ENCODE results near the gene EPO. TPM values are rescaled to one million over a fixed set of nuclear protein-coding genes. Genes with fewer than 3 reads are reported as not detected.
"Not testable (repeated sequence)": the region's sequence is repeated elsewhere in the genome, so short reads cannot be mapped to it uniquely, and the experiment has no call there.

Gene EPO
- total RNA-seq, 1 donor from 2014 or later = not detected

DNA sequence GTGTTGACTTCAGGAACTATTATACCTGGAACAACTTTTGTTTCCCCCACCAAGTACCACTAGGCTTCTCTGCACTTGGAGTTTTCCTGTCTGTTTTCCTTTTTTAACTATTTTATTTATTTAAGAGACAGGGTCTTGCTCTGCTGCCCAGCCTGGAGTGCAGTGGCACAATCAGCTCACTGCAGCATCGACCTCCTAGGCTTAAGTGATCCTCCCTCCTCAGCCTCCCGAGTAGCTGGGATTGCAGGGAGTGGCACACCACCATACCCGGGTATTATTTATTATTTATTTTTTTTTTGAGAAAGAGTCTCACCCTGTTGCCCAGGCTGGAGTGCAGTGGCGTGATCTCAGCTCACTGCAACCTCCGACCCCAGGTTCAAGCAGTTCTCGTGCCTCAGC is 24.1 kb upstream of the EPO start:
- ATAC-seq = no peak
- no peak for DNase-seq
- intact Hi-C loops (cut with micrococcal nuclease) = no loop called here

DNA sequence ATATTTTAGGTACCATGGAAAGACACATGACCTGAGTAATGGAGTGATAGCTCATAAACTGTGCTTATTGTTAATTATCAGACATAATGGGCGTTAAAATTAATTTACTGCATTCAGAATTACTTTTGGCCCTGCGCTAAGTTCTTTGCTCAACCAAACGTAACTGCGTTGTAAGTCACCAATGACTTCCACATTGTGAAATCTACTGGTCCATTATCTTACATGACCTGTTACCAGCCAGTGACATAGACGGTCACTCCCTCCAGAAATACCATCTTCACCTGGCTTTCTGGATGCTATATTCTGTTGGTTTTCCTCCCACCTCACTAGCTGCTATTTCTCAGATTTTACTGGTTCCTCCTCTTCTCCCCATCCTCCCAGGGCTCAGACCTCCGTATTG is 21.2 kb upstream of the EPO start:
- DNase-seq (no peak), ATAC-seq (no peak)
- intact Hi-C loops (cut with micrococcal nuclease) = no loop called here

DNA sequence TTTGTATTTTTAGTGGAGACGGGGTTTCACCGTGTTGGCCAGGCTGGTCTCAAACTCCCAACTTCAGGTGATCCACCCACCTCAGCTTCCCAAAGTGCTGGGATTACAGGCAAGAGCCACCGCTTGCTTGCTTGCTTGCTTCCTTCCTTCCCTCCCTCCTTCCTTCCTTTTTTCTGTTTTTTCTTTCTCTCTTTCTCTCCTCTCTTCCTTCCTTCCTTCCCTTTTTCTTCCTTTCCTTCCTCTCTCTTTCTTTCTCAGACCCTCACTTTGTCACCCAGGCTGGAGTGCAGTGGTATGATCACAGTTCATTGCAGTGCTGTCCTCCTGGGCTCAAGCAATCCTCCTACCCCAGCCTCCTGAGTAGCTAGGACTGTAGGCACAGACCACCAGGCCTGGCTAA is 19.2 kb upstream of the EPO start:
- ATAC-seq = not testable (repeated sequence)
- intact Hi-C loops (cut with micrococcal nuclease) = loop anchor here (10.0 kb wide), 1 partner anchor 154 kb away; the partner anchor contains the start of gene SLC12A9

DNA sequence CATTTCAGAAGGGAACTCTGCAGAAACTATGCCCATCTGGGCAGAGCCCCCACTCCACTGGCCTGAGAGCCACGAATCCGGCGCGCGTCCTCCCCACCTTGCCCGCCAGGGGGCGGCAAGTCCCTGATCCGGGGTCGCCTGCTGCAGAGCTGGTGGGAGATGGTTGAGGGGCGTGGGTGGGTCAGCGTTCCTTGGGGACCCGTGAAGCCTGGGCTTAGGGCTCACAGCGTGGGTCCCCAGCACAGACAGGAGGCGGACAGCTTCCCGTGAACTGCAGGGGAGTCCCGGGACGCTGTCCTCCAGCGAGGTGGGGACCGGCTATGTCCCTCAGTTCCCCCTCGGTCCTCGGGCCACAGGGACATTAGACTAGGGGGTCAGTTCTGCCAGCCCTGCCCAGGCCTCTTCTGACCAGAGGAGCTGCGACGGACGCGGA is 14.9 kb upstream of the EPO start:
- intact Hi-C loops (cut with micrococcal nuclease) = loop anchor here (10.0 kb wide), 1 partner anchor 149 kb away; the partner anchor contains the start of gene SLC12A9

More for the DNA sequence above, 19.2 kb upstream of the EPO start:
- not testable (repeated sequence) for DNase-seq

DNA sequence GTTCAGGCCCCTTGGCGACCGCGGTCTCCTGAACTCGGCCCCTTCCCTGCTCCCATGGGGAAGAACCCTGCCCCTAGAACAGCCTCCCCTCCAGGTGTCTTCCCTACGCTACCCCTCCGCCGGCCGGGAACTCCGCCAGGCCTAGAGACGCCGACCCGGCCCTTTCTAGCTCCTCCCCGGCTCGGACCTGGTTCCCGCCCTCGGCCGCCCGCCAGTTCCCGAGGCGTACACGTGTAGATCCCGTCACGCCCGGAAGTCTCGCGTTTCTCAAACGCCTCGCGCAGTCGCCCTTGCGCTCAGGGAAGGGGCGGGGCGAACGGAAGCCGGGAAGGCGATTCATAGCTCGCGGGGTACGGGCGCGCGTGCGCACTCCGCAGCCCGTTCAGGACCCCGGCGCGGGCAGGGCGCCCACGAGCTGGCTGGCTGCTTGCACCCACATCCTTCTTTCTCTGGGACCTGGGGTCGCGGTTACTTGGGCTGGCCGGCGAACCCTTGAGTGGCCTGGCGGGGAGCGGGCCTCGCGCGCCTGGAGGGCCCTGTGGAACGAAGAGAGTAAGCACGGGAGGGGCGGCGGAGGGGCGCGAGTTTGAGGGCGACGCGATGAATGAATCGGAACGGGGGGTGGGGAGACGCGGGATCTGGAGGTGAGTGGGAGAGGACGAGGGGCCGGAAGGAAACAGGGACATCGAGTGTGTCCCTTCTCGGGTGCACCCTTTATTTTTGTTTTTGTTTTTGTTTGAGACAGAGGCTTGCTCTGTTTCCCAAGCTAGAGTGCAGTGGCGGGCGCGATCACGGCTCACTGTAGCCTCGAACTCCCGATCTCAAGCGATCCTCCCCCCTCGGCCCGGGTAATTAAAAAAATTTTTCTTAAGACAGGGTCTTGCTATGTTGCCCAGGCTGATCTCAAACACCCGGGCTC is 14.3 kb upstream of the EPO start, which contains the start of gene POP7:
POP7 (plus strand) TSS at position 369 of the 919 bp plus-strand sequence. CDS start 710 bp downstream, outside the sequence.
- intact Hi-C loops (cut with micrococcal nuclease) = loop anchor here (10.0 kb wide), 1 partner anchor 149 kb away; the partner anchor contains the start of gene SLC12A9
- ATAC-seq (peak; percentile 97), DNase-seq (peak; percentile 100)

More for the DNA sequence above, 14.9 kb upstream of the EPO start:
- ATAC-seq (peak; percentile 79), DNase-seq (peak; percentile 88)

DNA sequence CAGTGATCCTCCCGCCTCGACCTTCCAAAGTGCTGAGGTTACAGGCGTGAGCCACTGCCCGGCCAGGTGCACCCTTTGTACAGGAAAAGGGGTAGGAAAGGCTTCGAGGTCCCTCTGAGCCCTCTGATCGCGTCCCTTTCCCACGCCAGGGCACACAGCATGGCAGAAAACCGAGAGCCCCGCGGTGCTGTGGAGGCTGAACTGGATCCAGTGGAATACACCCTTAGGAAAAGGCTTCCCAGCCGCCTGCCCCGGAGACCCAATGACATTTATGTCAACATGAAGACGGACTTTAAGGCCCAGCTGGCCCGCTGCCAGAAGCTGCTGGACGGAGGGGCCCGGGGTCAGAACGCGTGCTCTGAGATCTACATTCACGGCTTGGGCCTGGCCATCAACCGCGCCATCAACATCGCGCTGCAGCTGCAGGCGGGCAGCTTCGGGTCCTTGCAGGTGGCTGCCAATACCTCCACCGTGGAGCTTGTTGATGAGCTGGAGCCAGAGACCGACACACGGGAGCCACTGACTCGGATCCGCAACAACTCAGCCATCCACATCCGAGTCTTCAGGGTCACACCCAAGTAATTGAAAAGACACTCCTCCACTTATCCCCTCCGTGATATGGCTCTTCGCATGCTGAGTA is 13.5 kb upstream of the EPO start:
- intact Hi-C loops (cut with micrococcal nuclease) = loop anchor here (10.0 kb wide), 1 partner anchor 148 kb away; the partner anchor contains the start of gene SLC12A9
- no peak for ATAC-seq
- DNase-seq = peak; percentile 56

DNA sequence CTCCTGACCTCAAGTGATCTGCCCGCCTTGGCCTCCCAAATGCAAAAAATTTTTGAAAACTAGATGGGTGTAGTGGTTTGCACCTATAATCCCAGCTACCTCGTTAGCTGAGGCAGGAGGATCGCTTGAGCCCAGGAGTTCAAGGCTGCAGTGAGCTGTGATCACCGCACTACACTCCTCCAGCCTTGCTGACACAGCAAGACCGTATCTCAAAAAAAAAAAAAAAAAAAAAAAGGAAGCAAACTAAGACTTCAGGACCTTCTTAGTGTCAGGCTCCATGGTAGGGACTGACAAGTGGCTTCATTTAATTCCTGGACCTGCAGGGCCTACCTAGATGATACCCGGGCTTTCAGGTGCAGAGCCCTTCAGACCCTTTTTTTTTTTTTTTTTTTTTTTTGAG is 11.9 kb upstream of the EPO start:
- no peak for ATAC-seq
- intact Hi-C loops (cut with micrococcal nuclease) = loop anchor here (10.0 kb wide), 1 partner anchor 146 kb away; the partner anchor contains the start of gene SLC12A9
- no peak for DNase-seq

DNA sequence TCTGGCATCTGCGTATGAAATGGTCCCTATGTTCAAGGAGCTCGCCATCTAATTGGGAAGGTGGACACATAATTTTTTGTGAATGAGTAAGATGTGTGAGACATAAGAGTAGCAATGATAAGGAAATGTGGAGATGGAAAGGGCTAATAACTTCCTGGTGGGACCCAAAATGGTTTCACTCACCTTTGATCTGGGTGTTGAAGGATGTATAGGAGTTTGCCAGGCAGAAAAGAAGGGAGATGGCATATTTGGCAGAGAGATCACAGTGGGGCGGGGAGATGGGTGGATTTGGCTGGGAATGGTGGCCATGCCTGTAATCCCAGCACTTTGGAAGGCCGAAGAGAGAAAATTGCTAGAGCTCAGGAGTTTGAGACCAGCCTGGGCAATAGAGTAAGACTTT is 9.8 kb upstream of the EPO start:
- DNase-seq = no peak
- no peak for ATAC-seq
- intact Hi-C loops (cut with micrococcal nuclease) = no loop called here

DNA sequence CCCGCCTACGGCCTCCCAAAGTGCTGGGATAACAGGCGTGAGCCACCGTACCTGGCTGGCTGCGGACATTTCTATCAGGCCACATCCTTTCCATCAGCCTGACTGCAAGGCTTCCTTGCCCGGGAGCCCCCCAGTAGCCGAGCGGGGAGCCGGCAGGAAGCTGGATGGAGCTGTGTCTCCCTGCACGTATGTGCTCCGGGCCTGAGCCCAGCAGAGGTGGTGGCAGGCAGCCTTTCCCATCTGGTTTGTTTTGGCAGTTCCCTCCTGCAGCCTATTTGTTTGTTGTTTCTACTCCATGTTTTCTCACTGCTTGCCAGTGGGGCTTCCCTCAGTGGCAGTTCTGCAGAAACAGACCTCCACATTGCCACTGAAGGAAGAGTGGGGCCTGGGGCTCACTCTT is 8.9 kb upstream of the EPO start:
- intact Hi-C loops (cut with micrococcal nuclease) = no loop called here
- ATAC-seq = no peak
- no peak for DNase-seq

DNA sequence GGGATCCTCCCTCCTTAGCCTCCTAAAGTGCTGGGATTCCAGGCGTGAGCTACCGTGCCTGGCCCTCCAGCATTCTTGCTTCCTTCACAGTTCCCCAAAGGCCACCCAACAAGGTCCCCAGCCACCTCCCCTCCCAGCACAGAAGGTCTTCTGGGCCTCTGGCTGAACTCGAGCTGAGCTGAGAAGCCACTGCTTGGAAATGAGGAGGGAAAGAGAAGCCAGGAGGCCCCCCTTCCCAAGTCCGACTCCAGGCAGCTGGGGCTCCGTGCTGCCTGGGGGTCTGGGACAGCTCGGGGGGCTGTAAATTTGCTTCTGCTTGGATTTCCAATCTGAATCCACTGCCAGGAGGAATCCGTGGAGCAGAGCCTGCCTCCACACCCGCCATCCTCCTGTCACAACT is 5.5 kb upstream of the EPO start:
- DNase-seq = no peak
- no peak for ATAC-seq
- intact Hi-C loops (cut with micrococcal nuclease) = no loop called here

DNA sequence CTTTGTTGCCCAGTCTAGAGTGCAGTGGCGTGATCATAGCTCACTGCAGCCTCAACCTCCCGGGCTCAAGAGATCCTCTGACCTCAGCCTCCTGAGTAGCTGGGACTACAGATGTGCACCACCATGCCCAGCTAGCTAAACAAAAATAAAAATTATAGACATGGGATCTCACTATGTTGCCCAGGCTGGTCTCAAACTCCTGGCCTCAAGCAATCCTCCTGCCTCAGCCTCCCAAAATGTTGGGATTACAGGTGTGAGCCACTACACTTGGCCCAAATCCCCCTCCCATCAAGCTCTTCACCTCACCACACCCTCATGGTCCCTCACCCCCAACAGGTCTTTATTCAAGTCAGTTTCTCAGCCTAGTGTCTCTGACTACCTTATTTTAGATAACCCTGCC is 3.2 kb upstream of the EPO start:
- ATAC-seq; intact Hi-C loops (cut with micrococcal nuclease); DNase-seq: not testable (repeated sequence)

DNA sequence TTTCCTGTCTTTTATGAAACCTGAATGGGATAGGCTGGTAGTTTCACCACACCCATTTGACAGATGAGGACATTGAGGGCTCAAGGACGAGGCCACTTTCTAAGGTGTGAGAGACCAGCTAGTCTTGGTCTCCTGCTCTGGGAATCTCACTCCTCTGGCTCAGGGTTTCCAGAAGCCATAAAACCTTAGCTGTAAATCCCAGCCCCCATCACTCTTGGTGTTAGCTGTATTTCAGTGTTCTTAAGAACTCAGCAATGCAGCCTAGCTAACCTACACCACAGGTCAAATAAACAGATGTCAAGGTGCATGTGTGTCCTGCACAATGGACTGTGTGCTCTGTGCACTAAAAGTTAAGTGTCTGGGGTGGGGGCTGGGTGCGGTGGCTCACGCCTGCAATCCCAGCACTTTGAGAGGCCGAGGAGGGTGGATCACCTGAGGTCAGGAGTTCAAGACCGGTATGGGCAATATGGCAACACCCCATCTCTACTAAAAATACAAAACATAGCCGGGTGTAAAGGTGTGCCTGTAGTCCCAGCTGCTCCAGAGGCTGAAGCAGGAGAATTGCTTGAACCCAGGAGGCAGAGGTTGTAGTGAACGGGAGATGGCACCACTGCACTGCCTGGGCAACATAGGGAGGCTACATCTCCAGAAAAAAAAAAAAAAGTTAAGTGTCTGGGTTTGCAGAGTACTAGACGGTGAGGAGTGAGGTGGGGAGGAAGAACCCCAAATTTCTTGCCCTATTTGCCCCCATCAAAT is 567 bp upstream of the EPO start:
- intact Hi-C loops (cut with micrococcal nuclease) = no loop called here
- no peak for ATAC-seq
- DNase-seq = no peak

DNA sequence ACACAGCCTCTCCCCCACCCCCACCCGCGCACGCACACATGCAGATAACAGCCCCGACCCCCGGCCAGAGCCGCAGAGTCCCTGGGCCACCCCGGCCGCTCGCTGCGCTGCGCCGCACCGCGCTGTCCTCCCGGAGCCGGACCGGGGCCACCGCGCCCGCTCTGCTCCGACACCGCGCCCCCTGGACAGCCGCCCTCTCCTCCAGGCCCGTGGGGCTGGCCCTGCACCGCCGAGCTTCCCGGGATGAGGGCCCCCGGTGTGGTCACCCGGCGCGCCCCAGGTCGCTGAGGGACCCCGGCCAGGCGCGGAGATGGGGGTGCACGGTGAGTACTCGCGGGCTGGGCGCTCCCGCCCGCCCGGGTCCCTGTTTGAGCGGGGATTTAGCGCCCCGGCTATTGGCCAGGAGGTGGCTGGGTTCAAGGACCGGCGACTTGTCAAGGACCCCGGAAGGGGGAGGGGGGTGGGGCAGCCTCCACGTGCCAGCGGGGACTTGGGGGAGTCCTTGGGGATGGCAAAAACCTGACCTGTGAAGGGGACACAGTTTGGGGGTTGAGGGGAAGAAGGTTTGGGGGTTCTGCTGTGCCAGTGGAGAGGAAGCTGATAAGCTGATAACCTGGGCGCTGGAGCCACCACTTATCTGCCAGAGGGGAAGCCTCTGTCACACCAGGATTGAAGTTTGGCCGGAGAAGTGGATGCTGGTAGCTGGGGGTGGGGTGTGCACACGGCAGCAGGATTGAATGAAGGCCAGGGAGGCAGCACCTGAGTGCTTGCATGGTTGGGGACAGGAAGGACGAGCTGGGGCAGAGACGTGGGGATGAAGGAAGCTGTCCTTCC is 620 bp downstream of the EPO start:
- DNase-seq = no peak
- intact Hi-C loops (cut with micrococcal nuclease) = no loop called here
- no peak for ATAC-seq

DNA sequence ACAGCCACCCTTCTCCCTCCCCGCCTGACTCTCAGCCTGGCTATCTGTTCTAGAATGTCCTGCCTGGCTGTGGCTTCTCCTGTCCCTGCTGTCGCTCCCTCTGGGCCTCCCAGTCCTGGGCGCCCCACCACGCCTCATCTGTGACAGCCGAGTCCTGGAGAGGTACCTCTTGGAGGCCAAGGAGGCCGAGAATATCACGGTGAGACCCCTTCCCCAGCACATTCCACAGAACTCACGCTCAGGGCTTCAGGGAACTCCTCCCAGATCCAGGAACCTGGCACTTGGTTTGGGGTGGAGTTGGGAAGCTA is 1.2 kb downstream of the EPO start:
- intact Hi-C loops (cut with micrococcal nuclease) = no loop called here
- ATAC-seq (no peak), DNase-seq (no peak)

DNA sequence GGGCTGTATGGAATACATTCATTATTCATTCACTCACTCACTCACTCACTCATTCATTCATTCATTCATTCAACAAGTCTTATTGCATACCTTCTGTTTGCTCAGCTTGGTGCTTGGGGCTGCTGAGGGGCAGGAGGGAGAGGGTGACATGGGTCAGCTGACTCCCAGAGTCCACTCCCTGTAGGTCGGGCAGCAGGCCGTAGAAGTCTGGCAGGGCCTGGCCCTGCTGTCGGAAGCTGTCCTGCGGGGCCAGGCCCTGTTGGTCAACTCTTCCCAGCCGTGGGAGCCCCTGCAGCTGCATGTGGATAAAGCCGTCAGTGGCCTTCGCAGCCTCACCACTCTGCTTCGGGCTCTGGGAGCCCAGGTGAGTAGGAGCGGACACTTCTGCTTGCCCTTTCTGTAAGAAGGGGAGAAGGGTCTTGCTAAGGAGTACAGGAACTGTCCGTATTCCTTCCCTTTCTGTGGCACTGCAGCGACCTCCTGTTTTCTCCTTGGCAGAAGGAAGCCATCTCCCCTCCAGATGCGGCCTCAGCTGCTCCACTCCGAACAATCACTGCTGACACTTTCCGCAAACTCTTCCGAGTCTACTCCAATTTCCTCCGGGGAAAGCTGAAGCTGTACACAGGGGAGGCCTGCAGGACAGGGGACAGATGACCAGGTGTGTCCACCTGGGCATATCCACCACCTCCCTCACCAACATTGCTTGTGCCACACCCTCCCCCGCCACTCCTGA is 2.4 kb downstream of the EPO start:
- DNase-seq = no peak
- intact Hi-C loops (cut with micrococcal nuclease) = no loop called here
- ATAC-seq = no peak

DNA sequence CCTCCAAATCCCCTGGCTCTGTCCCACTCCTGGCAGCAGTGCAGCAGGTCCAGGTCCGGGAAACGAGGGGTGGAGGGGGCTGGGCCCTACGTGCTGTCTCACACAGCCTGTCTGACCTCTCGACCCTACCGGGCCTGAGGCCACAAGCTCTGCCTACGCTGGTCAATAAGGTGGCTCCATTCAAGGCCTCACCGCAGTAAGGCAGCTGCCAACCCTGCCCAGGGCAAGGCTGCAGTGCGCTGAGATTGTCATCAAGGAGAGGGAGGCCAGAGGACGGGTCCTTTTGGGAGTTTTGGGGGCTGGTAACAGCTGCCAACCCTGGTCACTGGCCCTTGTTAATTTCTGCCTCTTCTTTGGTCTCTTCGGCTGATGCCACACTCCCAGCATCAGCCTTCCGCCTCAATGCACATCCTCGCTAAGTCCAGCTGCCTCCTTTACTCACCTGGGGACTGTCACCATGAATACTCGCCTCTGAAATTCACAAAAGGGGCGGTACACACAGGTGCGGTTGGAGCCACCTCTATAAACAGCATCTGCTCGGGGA is 3.5 kb downstream of the EPO start:
- intact Hi-C loops (cut with micrococcal nuclease) = no loop called here
- ATAC-seq = no peak
- no peak for DNase-seq

DNA sequence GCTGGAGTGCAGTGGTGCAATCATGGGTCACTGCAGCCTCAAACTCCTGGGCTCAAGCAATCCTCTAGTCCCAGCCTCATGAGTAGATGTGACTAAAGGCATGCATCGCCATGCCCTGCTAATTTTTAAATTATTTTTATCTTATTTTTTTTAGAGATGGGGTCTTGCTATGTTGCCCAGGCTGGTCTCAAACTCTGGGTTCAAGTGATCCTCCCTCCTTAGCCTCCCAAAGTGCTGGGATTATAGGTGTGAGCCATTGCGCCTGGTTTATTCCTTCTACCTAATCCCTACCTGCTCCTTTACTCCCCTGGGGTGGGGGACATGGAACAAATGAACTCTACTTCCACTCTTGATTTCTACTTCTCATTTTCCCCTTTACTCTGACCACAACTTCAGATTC is 4.1 kb downstream of the EPO start:
- intact Hi-C loops (cut with micrococcal nuclease); ATAC-seq; DNase-seq: not testable (repeated sequence)
